Lung (tissue), 12 donors: ENCODE measurements around the gene CDKL2. TPM values are rescaled to one million over a fixed set of nuclear protein-coding genes. Genes with fewer than 3 reads are reported as not detected.

Experiments used
- ATAC-seq: fragments of 200-7000 bp; cut with Tn5 transposase; one replicate; pipeline ENCODE4 v1.9.1; 2020; ENCODE audit warnings: moderate number of reproducible peaks; ENCODE audit not compliant: insufficient read depth, low FRiP score
- DNase-seq, 3 donors: peaks; one replicate each; pipeline ENCODE4 v3.0.0-alpha.2; 2013 to 2017
- H3K27ac ChIP-seq, 2 donors: one replicate each; pipeline ENCODE4 v1.5.1; 2013; ENCODE audit warnings: mild to moderate bottlenecking in 2 of 2, moderate library complexity in 2 of 2, control low read depth in 1 of 2, inconsistent platforms in 1 of 2, low read depth in 1 of 2, low read length in 1 of 2
- H3K27me3 ChIP-seq, 3 donors: one replicate each; pipeline ENCODE4 v1.5.1; 2013; ENCODE audit warnings: low read length in 2 of 3; ENCODE audit not compliant: control insufficient read depth in 3 of 3, insufficient read depth in 3 of 3
- H3K36me3 ChIP-seq, 4 donors: one replicate each; pipeline ENCODE4 v1.5.1; 2013; ENCODE audit warnings: low read length in 4 of 4, mild to moderate bottlenecking in 1 of 4, moderate library complexity in 1 of 4; ENCODE audit not compliant: control insufficient read depth in 4 of 4, insufficient read depth in 4 of 4
- H3K4me1 ChIP-seq, 5 donors: one replicate each; pipeline ENCODE4 v1.5.1; 2013; ENCODE audit warnings: low read length in 5 of 5, mild to moderate bottlenecking in 2 of 5, moderate library complexity in 1 of 5; ENCODE audit not compliant: control insufficient read depth in 5 of 5, insufficient read depth in 5 of 5
- H3K4me3 ChIP-seq: one replicate; pipeline ENCODE4 v1.5.1; 2013; ENCODE audit warnings: mild to moderate bottlenecking, control low read depth, moderate library complexity
- H3K9ac ChIP-seq, 2 donors: one replicate each; pipeline ENCODE4 v1.5.1; 2013; ENCODE audit warnings: low read length in 2 of 2, control low read depth in 1 of 2; ENCODE audit not compliant: insufficient read depth in 1 of 2
- H3K9me3 ChIP-seq, 4 donors: one replicate each; pipeline ENCODE4 v1.5.1; 2013; ENCODE audit warnings: low read length in 3 of 4, mild to moderate bottlenecking in 1 of 4, moderate library complexity in 1 of 4; ENCODE audit not compliant: control insufficient read depth in 4 of 4, insufficient read depth in 3 of 4
- WGBS, 2 donors: extraction: QIAGEN DNeasy Blood & Tissue Kit; methylation state at CpG; one replicate each; pipeline ENCODE4 v1.1.7; 2013; 5-methylcytosine and 5-hydroxymethylcytosine counted together
- polyA plus RNA-seq, 2 donors: library from polyadenylated mRNA; stranded (reverse); fragments of 200-250 nt; gene quantifications; one replicate each; pipeline ENCODE4 v1.2.1, GENCODE V29; 2013
- total RNA-seq, 2 donors: library from RNA; depleted of rRNA in 1 of 2; stranded (reverse); fragments of >200 nt in 1 of 2; gene quantifications; one replicate each; pipeline ENCODE4 v1.2.1, GENCODE V29; 2014 to 2021
- TF ChIP-seq, protein P1 (sequence below): IDR thresholded peaks from 2 replicates; pipeline ENCODE4 v1.5.1; 2012; ENCODE audit warnings: mild to moderate bottlenecking; ENCODE audit errors: control extremely low read depth, extremely low read depth
- donor health status: control.
- donor health status: control.
- donor health status: Bipolar disorder and iron deficiency.
- donor health status: healthy.
- donor health status: DM: yes; HTN: yes; CAD: no.

CDKL2 gene
- total and polyA plus RNA-seq, 4 donors, result 2.7 to 16.3 (median 9.6) TPM

DNA sequence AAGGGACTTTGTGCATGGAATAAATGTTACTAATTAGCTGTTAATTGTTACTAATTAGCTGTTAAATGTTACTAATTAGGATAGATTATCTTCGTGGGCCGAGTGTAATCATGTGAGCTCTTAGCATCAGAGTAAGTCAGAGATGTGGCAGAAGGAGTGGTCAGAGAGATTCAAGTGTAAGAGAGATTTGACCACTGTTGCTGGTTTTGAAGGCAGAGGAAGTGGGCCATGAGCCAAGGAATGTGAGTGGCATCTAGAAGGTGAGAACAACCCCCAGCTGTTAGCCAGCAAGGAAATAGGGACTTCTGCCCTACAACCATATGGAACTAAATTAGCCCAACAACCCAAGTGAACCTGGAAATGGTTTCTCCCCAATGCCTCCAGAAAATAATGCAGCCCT, 46.3 kb downstream of the CDKL2 start:
- WGBS, 2 donors, result 61 to 89% methylated on average over 2 of the region's 2 CpGs
- Histone ChIP-seq H3K9ac (no peak overlapping the region), H3K4me1 (no peaks in the 10 kb centered on the region), H3K27ac (no peak overlapping the region), H3K4me3 (no peak overlapping the region), H3K27me3 (no peaks in the 10 kb centered on the region), H3K9me3 (peaks cover 0 to 2% (median 1%) of the 10 kb centered on the region in 4 donors), H3K36me3 (peaks cover 0 to 1% (median 0%) of the 10 kb centered on the region in 4 donors)
- ATAC-seq, result peak; percentile 27
- TF ChIP-seq, protein P1, sequence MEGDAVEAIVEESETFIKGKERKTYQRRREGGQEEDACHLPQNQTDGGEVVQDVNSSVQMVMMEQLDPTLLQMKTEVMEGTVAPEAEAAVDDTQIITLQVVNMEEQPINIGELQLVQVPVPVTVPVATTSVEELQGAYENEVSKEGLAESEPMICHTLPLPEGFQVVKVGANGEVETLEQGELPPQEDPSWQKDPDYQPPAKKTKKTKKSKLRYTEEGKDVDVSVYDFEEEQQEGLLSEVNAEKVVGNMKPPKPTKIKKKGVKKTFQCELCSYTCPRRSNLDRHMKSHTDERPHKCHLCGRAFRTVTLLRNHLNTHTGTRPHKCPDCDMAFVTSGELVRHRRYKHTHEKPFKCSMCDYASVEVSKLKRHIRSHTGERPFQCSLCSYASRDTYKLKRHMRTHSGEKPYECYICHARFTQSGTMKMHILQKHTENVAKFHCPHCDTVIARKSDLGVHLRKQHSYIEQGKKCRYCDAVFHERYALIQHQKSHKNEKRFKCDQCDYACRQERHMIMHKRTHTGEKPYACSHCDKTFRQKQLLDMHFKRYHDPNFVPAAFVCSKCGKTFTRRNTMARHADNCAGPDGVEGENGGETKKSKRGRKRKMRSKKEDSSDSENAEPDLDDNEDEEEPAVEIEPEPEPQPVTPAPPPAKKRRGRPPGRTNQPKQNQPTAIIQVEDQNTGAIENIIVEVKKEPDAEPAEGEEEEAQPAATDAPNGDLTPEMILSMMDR, result no peak
- DNase-seq, result peak in 1 of 3 donors; percentile 12

DNA sequence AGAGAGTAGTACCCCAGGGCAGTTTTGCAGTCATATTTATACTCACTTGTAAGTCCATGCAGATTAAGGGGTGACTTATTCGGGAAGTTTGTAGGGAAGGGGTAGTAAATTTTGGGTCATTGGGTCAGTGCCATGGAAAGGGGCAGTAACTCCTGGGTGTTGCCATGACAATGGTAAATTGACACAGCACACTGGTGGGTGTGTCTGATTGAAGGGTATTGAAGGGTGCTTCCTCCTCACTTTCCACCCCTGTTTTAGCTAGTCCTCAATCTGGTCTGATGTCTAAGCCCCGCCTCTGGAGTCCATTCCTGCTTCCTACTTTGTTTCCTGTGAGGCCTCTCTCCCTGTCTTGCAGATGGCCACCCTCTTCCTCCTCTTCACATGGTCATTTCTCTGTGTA, 62.6 kb downstream of the CDKL2 start:
- DNase-seq (no peak), ATAC-seq (no peak)
- no peak overlapping the region for H3K27ac ChIP-seq
- H3K36me3 ChIP-seq, result no peaks in the 10 kb centered on the region
- H3K4me3 ChIP-seq, result no peak overlapping the region
- 87 to 88% methylated on average over 2 of the region's 2 CpGs for WGBS, 2 donors
- no peak overlapping the region for H3K9ac ChIP-seq
- H3K9me3 ChIP-seq, result no peaks in the 10 kb centered on the region
- no peaks in the 10 kb centered on the region for H3K27me3 ChIP-seq
- no peaks in the 10 kb centered on the region for H3K4me1 ChIP-seq
- TF ChIP-seq, protein P1, result no peak

GRCh38 chr4:75566911-75567310, 63.4 kb downstream of the CDKL2 start:
- Histone ChIP-seq H3K4me1 (no peaks in the 10 kb centered on the region), H3K9ac (no peak overlapping the region), H3K9me3 (no peaks in the 10 kb centered on the region), H3K27ac (no peak overlapping the region), H3K36me3 (no peaks in the 10 kb centered on the region), H3K27me3 (no peaks in the 10 kb centered on the region), H3K4me3 (no peak overlapping the region)
- 33 to 46% methylated on average over 1 of the region's 1 CpG for WGBS, 2 donors
- DNase-seq, result no peak
- ATAC-seq, result no peak
- TF ChIP-seq, protein P1, result no peak

DNA sequence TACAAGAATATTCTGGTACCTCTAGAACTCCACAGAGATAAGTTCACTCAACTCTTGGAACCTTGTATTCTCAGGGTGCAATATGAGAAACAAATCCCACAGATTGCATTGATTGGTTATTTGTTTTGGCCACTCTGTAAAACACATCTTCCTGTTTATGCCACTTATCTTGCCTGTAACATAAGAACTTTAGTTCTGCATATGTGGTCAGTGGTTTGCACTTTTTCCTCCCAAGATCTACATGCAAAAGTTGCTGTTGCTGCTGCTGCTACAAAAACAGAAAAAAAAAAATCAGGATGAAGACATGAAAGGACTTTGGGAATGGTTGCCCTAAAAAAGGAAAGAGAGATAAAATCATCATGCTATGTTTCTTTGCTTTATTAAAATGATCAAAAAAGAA, 64.8 kb downstream of the CDKL2 start:
- Histone ChIP-seq H3K36me3 (no peaks in the 10 kb centered on the region), H3K9ac (no peak overlapping the region), H3K4me3 (no peak overlapping the region), H3K27ac (no peak overlapping the region), H3K9me3 (no peaks in the 10 kb centered on the region), H3K4me1 (no peaks in the 10 kb centered on the region), H3K27me3 (no peaks in the 10 kb centered on the region)
- TF ChIP-seq, protein P1, result no peak
- no peak for DNase-seq
- ATAC-seq, result no peak
